DMS53 treated with DMSO at 0.1 percent for 48 hours (cell line): Measurements from ENCODE around the gene PKP4.
A peak's percentile ranks its signal among the peaks of the same experiment; 100 is the strongest.

ENCODE experiments used
- DNase-seq: peaks from one replicate; lab custom pipeline; 2025; ENCODE audit not compliant: unreplicated experiment; lab: John Stamatoyannopoulos, UW

The PKP4 gene

GRCh38 chr2:158580760-158581159, 124.0 kb downstream of the PKP4 start:
- no peak for DNase-seq

- no peak for DNase-seq
Observed at GRCh38 chr2:158582670-158583069, 125.9 kb downstream of the PKP4 start.

DNA sequence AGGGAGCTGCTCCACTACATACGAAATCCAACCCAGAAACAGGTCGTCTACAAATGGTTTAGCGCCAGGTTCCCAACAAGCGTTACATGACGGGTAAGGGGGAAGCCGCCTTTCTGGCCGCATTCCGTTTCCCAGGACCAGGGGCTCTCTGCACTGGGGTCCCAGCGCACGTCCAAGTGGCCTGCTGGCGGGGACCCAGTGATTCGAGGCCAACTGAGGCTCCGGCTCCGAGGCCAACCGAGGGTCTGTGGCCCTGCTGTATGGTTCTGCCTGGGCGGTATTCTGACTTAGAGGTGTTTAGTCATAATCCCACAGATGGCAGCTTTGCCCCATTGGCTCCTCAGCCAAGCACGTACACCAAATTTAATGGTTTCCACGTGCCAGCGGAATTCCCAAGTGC, 127.2 kb downstream of the PKP4 start:
- DNase-seq, result no peak

GRCh38 chr2:158586491-158586890, 129.7 kb downstream of the PKP4 start:
- no peak for DNase-seq

GRCh38 chr2:158589303-158589702, 132.6 kb downstream of the PKP4 start:
- no peak for DNase-seq

- peak; percentile 90 for DNase-seq
Observed at GRCh38 chr2:158598862-158599517, 142.2 kb downstream of the PKP4 start.

GRCh38 chr2:158599609-158600008, 142.9 kb downstream of the PKP4 start:
- no peak for DNase-seq

DNA sequence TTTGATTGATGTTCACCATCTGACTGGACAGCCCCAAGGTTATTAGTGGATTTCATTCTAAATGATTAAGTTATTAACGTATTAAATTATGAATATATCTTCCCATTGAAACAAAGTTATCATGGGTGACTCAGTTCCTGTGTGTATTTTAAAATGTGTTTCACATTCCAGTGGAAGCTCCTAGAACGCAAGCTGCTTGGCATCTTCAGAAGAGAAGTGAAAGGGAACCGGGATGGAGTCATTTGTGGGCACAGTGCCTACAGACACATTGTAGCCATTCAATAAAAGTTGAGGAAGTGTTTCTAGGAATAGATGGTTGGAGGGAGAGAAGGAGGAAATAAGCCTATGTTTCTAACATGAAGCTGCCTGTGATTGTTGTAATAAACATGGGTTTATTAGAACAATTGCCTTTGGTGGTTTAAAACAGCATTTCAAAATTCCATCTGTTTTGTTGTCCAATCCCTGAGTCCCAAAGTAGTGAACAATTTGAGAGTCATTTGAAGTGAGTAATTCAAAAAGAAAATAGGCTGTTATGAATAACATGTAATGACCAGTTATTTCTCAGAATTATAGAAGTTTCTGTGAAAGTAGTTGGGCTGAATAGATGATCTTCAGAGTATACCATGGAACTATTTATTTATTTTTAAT, 143.5 kb downstream of the PKP4 start:
- DNase-seq, result no peak

DNA sequence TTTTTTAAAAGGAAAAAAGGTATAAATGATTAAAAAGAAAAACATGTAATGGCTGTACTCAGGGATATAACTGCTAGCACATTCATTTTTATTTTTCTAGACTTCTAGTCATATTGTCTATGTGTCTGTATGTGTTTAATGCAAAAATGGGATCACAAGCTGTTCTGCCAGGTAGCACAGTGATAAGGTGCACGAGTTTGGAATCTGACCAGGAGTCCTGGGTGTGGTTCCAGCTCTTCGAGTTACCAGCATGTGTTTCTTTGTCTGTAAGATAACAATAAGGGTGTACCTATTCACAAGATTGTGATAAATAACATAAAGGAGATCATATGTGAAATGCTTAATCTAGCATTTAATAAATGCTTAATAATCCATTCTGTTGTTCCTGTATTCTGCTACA, 145.3 kb downstream of the PKP4 start:
- no peak for DNase-seq

GRCh38 chr2:158603205-158603604, 146.5 kb downstream of the PKP4 start:
- no peak for DNase-seq

DNA sequence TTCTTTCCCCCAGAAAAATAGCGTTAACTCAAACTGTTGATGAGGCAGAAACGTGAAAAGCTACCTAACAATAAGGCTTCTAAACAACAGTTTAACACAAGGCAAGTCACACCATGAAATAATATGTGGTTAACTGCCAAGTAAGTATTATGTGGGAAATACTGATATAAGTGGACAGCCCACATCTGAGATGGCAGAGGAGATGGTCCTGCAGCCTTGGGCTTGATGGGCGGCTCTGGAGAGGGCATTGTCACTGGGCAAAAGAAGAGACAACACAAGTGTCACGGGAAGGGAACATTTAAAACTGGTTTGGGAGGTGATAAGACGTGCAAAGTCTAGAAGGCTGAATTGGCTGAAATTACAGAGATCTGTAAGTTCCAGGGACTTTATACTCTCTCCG, 147.2 kb downstream of the PKP4 start:
- DNase-seq, result no peak

DNA sequence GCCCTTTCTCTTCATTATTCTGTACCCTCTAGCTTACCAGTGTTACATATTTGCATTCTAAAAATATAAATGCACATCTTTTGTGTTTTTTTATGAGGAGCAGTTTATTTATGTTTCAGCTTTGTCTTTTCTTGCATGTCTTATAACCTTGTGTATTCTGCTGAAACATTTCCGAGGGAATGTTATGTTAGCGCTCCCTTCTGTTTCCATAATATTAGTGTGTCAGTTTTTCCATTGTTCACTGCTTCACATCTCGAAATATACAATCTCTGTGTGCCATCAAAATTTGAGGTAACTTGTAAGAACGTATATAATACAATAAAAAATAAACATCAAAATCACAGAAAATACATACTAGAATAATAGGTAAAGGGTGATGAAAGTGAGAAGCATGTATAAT, 153.3 kb downstream of the PKP4 start:
- no peak for DNase-seq

DNA sequence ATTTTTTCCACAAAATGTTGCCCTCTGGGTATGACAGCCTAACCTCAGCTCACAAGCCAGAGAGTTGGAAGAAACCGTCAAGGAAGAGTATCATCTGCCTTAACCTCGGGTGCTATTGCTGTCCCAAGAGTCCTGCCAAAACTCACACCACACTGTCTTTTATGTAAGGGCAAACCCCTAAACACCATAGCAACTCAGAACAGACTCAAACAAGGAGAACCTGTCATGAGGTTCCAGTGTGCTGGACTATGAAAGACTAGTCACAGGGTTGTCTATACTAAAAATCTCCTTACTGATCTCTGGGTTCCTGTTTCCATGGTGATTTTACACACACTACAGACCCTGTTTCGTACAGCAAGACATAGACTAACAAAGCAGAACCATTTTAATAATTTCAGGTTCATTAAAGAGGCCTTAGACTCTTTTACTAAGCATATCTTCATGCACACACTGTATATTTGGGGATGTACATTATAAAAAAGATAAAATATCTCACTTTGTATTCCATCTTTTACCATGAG, 159.8 kb downstream of the PKP4 start:
- no peak for DNase-seq

GRCh38 chr2:158618891-158619490, 162.2 kb downstream of the PKP4 start:
- DNase-seq, result no peak

DNA sequence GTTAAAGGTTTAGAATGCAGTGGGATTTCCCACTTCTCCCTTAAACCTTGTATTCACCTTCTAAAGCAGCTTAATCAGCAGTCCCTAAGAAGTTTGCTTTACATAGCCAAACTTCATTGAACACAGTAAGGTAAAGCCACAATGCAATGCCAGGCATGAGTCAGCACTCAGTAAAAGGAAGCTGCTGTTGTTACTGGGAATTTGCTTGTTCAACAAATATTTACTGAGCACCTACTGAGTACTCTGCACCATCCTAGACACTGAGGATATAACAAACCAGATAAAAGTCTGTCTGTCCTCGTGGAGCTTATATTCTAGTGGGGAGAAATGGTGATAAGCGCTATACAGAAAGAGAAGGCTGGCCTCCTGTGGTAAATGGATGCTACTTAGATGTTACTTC, 162.7 kb downstream of the PKP4 start:
- DNase-seq, result peak; percentile 30

DNA sequence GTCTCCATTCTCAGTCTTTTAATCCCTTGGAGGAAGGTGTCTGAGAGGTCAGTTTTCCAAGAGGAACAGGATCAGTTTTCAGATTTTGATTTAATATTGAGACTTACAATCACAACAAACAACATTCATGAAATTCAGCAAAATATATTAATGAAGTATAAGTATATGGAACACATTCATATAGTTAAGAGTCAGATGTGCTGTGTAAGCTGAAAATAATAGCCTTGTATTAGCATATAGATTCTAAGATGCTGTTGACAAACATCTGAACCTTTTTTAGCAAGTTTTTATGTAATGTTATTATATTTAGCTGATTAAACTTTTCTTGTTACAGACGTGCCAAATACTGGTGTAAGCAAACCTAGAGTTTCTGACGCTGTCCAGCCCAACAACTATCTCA, 163.9 kb downstream of the PKP4 start:
- DNase-seq, result no peak

DNA sequence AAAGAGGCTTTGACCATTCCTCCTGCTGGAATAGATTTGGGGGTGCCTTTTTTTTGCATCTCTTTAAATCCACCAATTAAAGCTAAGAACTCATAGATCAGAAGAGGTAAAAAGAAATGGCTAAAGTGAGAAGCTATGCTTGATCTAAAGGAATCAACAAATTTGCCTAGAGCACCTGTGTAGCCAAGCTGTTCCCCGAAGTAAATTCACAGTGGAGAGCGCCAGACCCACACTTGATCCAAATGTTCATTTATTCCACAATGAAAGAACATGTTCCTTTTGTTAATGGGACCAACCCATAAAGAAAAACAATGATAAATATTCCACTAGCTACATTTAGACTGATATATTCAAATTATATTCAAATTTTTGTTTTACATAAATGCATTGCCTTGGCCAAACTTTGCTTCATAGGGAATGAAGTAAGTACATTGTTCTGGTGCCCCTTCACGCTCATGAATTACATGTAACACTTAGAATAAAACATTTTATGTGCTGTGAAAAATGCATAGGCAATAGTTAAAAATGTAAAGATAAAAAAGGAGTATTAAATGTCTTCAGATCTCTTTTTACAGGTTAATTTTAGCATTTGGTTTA, 167.4 kb downstream of the PKP4 start:
- no peak for DNase-seq

DNA sequence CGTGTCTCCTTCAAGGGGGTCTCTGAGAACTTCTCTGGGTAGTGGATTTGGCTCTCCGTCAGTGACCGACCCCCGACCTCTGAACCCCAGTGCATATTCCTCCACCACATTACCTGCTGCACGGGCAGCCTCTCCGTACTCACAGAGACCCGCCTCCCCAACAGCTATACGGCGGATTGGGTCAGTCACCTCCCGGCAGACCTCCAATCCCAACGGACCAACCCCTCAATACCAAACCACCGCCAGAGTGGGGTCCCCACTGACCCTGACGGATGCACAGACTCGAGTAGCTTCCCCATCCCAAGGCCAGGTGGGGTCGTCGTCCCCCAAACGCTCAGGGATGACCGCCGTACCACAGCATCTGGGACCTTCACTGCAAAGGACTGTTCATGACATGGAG, 168.2 kb downstream of the PKP4 start:
- no peak for DNase-seq

DNA sequence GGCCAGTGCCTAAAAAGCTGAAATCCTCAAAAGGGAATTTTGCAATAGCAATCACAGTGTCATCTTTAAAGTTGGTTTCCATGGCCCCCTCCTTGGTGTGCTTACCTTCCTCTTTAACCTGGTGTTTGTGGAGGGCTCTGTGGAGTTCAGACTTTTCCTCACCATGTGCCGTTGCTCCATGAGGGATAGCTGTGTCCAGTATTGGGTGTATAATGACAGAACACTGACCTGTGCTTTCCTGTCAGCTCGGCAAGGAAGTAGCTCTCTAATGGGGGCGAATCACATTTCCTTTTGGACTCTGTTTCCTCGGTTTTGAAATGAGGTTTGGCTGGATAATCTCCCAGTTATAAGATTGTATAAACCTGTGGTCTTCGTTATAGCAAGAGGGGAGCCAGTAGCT, 172.4 kb downstream of the PKP4 start:
- DNase-seq, result no peak

- no peak for DNase-seq
Observed at GRCh38 chr2:158633261-158633660, 176.5 kb downstream of the PKP4 start.

- no peak for DNase-seq
Observed at GRCh38 chr2:158634627-158635026, 177.9 kb downstream of the PKP4 start.
